Uterus (tissue), 4 donors: ENCODE measurements around the gene LINGO1. TPM values are rescaled to one million over a fixed set of nuclear protein-coding genes. Genes with fewer than 3 reads are reported as not detected.

ENCODE experiments used
- DNase-seq, 2 donors: peaks; one replicate each; pipeline ENCODE4 v3.0.0-alpha.2; 2019 to 2020
- H3K27ac ChIP-seq, 2 donors: fragments of 200-600 bp; sonication (generic); 1 replicate in 1 of 2; 2 replicates in 1 of 2; pipeline ENCODE4 v1.5.1; 2016 to 2018
- H3K27me3 ChIP-seq, 2 donors: fragments of 200-600 bp; sonication (generic); one replicate each; pipeline ENCODE4 v1.5.1; 2018 to 2019; ENCODE audit warnings: control low read depth in 1 of 2
- H3K36me3 ChIP-seq, 2 donors: fragments of 200-600 bp; sonication (generic); one replicate each; pipeline ENCODE4 v1.5.1; 2019; ENCODE audit warnings: control low read depth in 1 of 2
- H3K4me1 ChIP-seq, 2 donors: fragments of 200-600 bp; sonication (generic); one replicate each; pipeline ENCODE4 v1.5.1; 2018 to 2019; ENCODE audit warnings: control low read depth in 1 of 2
- H3K4me3 ChIP-seq, 2 donors: fragments of 200-600 bp; sonication (generic); 1 replicate in 1 of 2; 2 replicates in 1 of 2; pipeline ENCODE4 v1.5.1; 2018 to 2019; ENCODE audit warnings: mild to moderate bottlenecking in 1 of 2
- H3K9me3 ChIP-seq, 2 donors: fragments of 200-600 bp; sonication (generic); one replicate each; pipeline ENCODE4 v1.5.1; 2019; ENCODE audit warnings: control low read depth in 1 of 2
- CTCF ChIP-seq, 4 experiments: fragments of 200-600 bp in 2 of 4; fragments of 450-650 bp in 2 of 4; sonication (generic) in 2 of 4; IDR thresholded peaks; one replicate each; pipeline ENCODE4 v1.5.1; 2016 to 2019; ENCODE audit warnings: antibody characterized with exemption in 4 of 4, mild to moderate bottlenecking in 2 of 4, moderate library complexity in 1 of 4
- POLR2A ChIP-seq, 2 donors: fragments of 450-650 bp; IDR thresholded peaks; one replicate each; pipeline ENCODE4 v1.6.1; 2016; ENCODE audit warnings: antibody characterized with exemption in 2 of 2, mild to moderate bottlenecking in 1 of 2, moderate library complexity in 1 of 2
- intact Hi-C: fragments of 100-400 bp; cut with DNase I; formaldehyde crosslinking; loops from one replicate; pipeline ENCODE4 v1.15.1; 2023; ENCODE audit warnings: low total_unique reads
- total RNA-seq, 4 donors: library from RNA; depleted of rRNA in 3 of 4; stranded (reverse); fragments of >200 nt in 3 of 4; gene quantifications; one replicate each; pipeline versions ENCODE4 v1.1.0 to v1.2.4, GENCODE V29; 2014 to 2023
- donor health status: DM: yes; HTN: yes; CAD: no.

Gene LINGO1
- total RNA-seq, 4 donors from 2014 or later: 0.26 to 9.6 (median 8.4) TPM; not detected in 1

DNA sequence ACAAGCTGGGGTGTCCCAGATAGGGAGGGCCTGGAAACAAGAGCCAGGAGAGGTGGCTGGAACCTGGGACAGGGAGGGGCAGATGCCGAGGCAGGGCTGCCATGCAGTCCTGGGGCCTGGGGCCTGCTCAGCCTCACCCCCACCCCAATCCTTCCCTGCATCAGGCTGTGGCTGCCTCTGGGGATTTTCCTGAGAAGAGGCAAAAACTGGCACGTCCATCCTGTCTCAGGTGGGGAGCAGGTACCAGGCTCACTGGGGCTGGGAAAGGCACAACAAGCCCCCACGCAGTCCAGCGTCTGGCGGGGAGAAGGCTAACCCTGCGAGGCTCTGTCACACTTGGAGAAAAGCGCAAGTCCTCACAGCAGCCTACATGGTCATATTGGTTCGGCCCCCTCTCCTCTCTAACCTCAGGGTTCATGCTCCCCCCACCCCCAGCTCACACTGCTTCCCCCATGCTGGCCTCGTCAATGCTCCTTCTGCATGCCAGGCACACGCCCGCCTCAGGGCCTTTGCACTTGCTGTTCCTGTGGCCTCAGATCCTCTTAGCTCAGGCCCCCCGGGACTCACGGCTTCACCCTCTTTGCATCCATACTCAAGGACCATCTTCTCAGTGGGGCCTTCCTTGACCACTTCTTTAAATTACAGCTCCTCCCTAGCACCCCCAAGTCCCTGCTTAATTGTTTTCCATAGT lies 53.1 kb downstream of the LINGO1 start:
- intact Hi-C loops: no loop called here
- no peaks in the 10 kb centered on the region for H3K27me3 ChIP-seq
- DNase-seq: no peak
- H3K27ac ChIP-seq: no peak overlapping the region
- H3K9me3 ChIP-seq: no peaks in the 10 kb centered on the region
- H3K4me3 ChIP-seq: no peak overlapping the region
- H3K36me3 ChIP-seq: no peaks in the 10 kb centered on the region
- H3K4me1 ChIP-seq: no peaks in the 10 kb centered on the region
- TF ChIP-seq POLR2A (IDR thresholded peaks at IDR 0.05) (no peak), CTCF (IDR thresholded peaks at IDR 0.05) (no peak)

GRCh38 chr15:77578641-77579372 lies 53.9 kb downstream of the LINGO1 start:
- Histone ChIP-seq H3K27me3 (no peaks in the 10 kb centered on the region), H3K4me3 (no peak overlapping the region), H3K4me1 (no peaks in the 10 kb centered on the region), H3K36me3 (no peaks in the 10 kb centered on the region), H3K9me3 (no peaks in the 10 kb centered on the region), H3K27ac (no peak overlapping the region)
- TF ChIP-seq CTCF (IDR thresholded peaks at IDR 0.05): no peak
- no peak for TF ChIP-seq POLR2A (IDR thresholded peaks at IDR 0.05)
- intact Hi-C loops: no loop called here
- no peak for DNase-seq

GRCh38 chr15:77577366-77577950 lies 55.3 kb downstream of the LINGO1 start:
- DNase-seq: no peak
- TF ChIP-seq CTCF (IDR thresholded peaks at IDR 0.05) (no peak), POLR2A (IDR thresholded peaks at IDR 0.05) (no peak)
- H3K27me3 ChIP-seq: no peaks in the 10 kb centered on the region
- H3K27ac ChIP-seq: no peak overlapping the region
- no peaks in the 10 kb centered on the region for H3K36me3 ChIP-seq
- no peaks in the 10 kb centered on the region for H3K4me1 ChIP-seq
- no peak overlapping the region for H3K4me3 ChIP-seq
- intact Hi-C loops: no loop called here
- H3K9me3 ChIP-seq: no peaks in the 10 kb centered on the region

DNA sequence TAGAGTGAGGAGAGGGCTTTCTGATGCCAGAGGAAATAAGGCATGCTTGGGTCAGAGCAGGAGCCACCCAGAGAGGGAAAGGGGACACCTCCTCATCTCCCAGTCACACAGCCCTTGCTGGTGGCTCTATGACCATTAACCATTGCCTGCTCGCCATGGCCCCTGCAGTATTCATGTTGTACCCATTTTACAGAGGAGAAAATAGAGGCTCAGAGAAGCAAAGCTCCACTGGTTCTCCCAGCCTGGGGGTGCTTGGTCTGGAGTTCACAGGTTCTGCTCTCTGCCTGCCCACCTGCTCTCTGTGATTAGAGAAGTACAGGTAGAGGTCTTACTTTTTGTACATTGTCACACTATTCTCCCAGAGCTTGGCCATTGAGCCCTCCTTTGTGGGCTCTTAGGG lies 56.2 kb downstream of the LINGO1 start:
- no peak for TF ChIP-seq CTCF (IDR thresholded peaks at IDR 0.05)
- TF ChIP-seq POLR2A (IDR thresholded peaks at IDR 0.05): no peak
- Histone ChIP-seq H3K36me3 (no peaks in the 10 kb centered on the region), H3K4me1 (no peaks in the 10 kb centered on the region), H3K9me3 (no peaks in the 10 kb centered on the region), H3K27ac (no peak overlapping the region), H3K27me3 (no peaks in the 10 kb centered on the region), H3K4me3 (no peak overlapping the region)
- intact Hi-C loops: no loop called here
- no peak for DNase-seq
